NCI-H510A treated with DMSO at 0.1 percent for 48 hours (cell line): ENCODE data around the gene SPG11.
"Not testable (repeated sequence)": the region's sequence is repeated elsewhere in the genome, so short reads cannot be mapped to it uniquely, and the experiment has no call there.

Source experiments
- DNase-seq: peaks from one replicate; lab custom pipeline; 2025; lab: John Stamatoyannopoulos, UW

SPG11 gene, protein sequence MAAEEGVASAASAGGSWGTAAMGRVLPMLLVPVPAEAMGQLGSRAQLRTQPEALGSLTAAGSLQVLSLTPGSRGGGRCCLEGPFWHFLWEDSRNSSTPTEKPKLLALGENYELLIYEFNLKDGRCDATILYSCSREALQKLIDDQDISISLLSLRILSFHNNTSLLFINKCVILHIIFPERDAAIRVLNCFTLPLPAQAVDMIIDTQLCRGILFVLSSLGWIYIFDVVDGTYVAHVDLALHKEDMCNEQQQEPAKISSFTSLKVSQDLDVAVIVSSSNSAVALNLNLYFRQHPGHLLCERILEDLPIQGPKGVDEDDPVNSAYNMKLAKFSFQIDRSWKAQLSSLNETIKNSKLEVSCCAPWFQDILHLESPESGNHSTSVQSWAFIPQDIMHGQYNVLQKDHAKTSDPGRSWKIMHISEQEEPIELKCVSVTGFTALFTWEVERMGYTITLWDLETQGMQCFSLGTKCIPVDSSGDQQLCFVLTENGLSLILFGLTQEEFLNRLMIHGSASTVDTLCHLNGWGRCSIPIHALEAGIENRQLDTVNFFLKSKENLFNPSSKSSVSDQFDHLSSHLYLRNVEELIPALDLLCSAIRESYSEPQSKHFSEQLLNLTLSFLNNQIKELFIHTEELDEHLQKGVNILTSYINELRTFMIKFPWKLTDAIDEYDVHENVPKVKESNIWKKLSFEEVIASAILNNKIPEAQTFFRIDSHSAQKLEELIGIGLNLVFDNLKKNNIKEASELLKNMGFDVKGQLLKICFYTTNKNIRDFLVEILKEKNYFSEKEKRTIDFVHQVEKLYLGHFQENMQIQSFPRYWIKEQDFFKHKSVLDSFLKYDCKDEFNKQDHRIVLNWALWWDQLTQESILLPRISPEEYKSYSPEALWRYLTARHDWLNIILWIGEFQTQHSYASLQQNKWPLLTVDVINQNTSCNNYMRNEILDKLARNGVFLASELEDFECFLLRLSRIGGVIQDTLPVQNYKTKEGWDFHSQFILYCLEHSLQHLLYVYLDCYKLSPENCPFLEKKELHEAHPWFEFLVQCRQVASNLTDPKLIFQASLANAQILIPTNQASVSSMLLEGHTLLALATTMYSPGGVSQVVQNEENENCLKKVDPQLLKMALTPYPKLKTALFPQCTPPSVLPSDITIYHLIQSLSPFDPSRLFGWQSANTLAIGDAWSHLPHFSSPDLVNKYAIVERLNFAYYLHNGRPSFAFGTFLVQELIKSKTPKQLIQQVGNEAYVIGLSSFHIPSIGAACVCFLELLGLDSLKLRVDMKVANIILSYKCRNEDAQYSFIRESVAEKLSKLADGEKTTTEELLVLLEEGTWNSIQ (N-terminal part only)

DNA sequence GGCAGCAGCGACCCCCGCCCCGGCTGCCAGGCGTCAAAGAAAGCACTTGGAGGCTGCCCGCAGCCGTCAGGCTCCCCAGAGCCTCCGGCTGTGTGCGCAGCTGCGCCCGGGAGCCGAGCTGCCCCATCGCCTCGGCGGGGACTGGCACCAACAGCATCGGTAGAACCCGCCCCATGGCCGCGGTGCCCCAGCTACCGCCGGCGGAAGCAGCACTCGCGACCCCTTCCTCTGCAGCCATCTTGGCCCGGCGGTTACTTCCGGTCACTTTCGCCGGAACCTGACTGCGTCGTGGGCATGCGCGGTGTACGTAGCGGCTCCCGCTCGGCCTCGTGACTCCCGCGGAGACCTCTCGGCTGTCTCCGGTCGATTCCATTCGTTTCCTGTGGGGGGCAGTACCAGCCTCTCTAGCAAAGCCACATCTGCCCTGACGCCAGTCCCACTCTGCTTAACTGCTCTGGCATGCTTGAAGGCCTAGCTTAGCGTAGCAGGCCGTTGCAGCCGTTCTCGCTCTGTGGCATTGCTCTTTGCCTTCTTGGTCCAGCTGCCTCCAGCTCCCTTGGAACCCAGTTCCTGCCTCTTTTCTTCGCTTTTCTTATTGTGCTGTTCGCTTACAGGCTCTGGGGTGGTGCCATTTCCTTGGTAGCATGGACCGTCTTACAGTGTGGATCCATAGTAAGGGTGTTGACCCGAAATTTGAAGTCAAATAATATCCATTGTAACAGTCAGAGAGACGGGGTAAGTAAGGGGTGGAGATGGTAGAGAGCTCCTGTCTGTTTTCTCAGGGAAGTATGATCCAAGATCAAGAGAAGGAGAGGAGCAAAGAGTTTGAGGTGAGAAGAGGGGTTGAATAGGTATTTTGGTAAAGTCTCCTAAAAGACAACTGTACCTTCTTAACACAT is at the start of gene SPG11:
TSS of gene SPG11 (minus strand) at position 253 of the 899 bp plus-strand sequence. CDS start at position 238, 15 bp downstream.
- peak; percentile 89 for DNase-seq

DNA sequence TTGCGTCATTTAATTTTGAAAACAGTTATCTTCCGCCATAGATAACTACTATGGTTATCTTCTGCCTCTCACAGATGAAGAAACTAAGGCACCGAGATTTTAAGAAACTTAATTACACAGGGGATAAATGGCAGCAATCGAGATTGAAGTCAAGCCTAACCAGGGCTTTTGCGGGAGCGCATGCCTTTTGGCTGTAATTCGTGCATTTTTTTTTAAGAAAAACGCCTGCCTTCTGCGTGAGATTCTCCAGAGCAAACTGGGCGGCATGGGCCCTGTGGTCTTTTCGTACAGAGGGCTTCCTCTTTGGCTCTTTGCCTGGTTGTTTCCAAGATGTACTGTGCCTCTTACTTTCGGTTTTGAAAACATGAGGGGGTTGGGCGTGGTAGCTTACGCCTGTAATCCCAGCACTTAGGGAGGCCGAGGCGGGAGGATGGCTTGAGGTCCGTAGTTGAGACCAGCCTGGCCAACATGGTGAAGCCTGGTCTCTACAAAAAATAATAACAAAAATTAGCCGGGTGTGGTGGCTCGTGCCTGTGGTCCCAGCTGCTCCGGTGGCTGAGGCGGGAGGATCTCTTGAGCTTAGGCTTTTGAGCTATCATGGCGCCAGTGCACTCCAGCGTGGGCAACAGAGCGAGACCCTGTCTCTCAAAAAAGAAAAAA is 49.0 kb upstream of the SPG11 start:
- peak; percentile 26 for DNase-seq

DNA sequence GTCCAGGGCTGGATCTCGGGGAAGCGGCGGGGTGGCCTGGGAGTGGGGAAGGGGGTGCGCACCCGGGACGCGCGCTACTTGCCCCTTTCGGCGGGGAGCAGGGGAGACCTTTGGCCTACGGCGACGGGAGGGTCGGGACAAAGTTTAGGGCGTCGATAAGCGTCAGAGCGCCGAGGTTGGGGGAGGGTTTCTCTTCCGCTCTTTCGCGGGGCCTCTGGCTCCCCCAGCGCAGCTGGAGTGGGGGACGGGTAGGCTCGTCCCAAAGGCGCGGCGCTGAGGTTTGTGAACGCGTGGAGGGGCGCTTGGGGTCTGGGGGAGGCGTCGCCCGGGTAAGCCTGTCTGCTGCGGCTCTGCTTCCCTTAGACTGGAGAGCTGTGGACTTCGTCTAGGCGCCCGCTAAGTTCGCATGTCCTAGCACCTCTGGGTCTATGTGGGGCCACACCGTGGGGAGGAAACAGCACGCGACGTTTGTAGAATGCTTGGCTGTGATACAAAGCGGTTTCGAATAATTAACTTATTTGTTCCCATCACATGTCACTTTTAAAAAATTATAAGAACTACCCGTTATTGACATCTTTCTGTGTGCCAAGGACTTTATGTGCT is 48.4 kb upstream of the SPG11 start:
- DNase-seq, result no peak

DNA sequence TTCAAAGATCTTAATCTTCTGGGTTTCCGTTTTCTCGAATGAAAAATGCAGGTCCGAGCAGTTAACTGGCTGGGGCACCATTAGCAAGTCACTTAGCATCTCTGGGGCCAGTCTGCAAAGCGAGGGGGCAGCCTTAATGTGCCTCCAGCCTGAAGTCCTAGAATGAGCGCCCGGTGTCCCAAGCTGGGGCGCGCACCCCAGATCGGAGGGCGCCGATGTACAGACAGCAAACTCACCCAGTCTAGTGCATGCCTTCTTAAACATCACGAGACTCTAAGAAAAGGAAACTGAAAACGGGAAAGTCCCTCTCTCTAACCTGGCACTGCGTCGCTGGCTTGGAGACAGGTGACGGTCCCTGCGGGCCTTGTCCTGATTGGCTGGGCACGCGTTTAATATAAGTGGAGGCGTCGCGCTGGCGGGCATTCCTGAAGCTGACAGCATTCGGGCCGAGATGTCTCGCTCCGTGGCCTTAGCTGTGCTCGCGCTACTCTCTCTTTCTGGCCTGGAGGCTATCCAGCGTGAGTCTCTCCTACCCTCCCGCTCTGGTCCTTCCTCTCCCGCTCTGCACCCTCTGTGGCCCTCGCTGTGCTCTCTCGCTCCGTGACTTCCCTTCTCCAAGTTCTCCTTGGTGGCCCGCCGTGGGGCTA is 47.8 kb upstream of the SPG11 start, which contains the start of the genes B2M and PATL2:
TSS of gene B2M (plus strand) at position 422 of the 647 bp plus-strand sequence. CDS start at position 452, 30 bp downstream.
TSS of gene PATL2 (minus strand) at position 228 of the 647 bp plus-strand sequence. CDS start 34,833 bp downstream, outside the sequence.
- peak; percentile 88 for DNase-seq

DNA sequence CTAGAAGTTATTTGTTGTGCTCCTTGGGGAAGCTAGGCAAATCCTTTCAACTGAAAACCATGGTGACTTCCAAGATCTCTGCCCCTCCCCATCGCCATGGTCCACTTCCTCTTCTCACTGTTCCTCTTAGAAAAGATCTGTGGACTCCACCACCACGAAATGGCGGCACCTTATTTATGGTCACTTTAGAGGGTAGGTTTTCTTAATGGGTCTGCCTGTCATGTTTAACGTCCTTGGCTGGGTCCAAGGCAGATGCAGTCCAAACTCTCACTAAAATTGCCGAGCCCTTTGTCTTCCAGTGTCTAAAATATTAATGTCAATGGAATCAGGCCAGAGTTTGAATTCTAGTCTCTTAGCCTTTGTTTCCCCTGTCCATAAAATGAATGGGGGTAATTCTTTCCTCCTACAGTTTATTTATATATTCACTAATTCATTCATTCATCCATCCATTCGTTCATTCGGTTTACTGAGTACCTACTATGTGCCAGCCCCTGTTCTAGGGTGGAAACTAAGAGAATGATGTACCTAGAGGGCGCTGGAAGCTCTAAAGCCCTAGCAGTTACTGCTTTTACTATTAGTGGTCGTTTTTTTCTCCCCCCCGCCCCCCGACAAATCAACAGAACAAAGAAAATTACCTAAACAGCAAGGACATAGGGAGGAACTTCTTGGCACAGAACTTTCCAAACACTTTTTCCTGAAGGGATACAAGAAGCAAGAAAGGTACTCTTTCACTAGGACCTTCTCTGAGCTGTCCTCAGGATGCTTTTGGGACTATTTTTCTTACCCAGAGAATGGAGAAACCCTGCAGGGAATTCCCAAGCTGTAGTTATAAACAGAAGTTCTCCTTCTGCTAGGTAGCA is 47.0 kb upstream of the SPG11 start:
- no peak for DNase-seq

DNA sequence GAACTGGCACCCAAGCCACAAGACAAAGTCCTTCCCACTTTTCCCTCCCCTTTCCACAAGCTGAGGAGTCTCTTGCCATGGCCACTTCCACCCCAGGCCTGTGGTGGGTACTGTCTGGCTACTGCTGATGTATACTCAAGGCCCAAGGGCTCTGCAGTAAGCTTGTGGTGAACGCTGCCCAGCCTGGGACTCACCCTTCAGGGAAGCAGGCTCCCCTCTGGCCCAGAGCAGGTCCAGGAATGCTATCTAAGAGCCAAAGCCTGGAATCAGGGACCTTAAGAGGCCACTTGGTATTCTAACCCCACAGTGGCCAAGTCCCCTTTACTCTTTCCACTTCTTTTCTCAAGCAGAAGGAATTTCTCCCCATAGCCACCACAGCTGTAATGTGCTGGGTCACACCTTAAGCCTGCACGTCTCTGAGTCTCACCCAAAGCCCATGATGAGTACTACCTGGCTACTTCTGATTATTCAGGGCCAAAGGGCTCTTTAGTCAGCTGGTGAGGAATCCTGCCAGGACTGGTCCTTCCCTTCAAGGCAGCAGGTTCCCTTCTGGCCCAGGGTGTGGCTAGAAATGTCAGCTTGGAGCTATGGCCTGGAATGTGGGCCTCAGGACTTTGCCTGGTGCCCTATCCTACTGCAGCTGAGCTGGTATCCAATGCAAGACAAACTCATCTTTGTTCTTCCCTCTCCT is 43.6 kb upstream of the SPG11 start:
- no peak for DNase-seq

DNA sequence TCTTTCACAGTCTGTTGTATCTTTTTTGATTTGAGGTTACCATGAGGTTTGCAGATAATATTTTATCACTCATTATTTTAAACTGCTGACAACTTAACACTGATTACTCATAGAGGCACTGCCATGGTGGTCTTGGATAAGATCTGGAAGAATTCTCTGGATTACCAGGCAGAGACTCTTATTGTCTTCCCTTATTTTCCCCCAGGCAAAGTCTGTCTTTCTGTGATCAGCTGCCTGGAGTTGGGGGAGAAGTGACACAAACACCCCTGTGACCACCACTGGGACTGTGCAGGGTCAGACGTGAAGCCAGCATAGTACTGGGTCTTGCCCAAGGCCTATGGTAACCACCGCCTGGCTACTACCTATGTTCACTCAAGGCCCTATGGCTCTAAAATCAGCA is 42.9 kb upstream of the SPG11 start:
- DNase-seq, result no peak

DNA sequence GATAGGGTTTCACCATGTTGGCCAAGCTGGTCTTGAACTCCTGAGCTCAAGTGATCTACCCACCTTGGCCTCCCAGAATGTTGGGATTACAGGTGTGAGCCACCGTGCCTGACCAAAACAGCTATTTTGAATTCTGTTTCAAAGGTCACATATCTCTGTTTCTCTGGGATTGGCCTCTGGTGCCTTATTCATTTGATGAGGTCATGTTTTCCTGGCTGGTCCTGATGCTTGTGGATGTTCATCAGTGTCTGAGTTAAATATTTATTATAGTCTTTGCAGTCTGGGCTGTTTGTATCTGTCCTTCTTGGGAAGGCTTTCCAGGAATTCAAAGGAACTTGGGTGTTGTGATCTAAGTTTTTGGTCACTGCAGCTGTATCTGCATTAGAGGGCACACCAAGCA is 42.5 kb upstream of the SPG11 start:
- DNase-seq, result no peak

DNA sequence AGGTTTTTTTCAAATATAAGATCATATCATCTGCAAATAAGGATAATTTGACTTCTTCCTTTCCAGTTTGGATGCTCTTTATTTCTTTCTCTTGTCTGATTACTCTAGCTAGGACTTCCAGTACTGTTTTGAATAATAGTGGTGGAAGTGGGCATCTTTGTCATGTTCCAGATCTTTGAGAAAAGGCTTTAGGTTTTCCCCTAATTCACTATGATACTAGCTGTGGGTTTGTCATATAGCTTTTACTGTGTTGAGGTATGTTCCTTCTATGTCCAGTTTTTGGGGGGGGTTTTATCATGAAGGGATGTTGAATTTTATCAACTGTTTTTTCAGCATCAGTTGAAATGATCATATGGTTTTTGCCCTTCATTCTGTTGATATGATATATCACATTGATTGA is 37.2 kb upstream of the SPG11 start:
- not testable (repeated sequence) for DNase-seq

DNA sequence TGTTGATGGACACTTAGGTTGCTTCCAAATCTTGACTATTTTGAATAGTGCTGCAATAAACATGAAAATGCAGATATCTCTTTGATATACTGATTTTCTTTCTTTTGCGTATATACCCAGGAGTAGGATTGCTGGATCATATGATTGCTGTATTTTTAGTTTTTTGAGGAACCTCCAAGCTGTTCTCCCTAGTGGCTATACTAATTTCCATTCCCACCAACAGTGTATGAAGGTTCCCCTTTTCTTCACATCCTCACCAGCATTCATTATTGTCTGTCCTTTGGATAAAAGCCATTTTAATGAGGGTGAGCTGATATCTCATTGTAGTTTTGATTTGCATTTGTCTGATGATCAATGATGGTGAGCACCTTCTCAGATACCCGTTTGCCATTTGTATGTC is 35.2 kb upstream of the SPG11 start:
- DNase-seq, result no peak

DNA sequence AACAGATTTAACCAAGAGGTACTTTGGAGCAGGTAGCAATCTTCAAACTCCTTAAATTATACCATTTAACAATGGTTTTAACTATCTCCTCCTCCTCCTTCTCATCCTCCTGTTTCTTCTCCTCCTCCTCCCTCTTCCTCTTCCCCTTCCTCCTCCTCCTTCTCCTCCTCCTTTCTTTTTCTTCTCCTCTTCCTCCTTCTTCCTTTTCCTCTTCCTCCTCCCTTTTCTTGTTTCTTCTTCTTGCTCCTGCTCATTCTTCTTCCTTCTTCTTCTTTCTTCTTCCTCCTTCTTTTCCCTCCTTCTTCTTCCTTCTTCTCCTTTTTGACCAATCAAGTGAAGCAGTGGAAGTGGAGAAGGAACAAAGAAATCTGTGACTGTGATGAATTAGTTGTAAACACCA is 33.6 kb upstream of the SPG11 start:
- DNase-seq, result no peak

DNA sequence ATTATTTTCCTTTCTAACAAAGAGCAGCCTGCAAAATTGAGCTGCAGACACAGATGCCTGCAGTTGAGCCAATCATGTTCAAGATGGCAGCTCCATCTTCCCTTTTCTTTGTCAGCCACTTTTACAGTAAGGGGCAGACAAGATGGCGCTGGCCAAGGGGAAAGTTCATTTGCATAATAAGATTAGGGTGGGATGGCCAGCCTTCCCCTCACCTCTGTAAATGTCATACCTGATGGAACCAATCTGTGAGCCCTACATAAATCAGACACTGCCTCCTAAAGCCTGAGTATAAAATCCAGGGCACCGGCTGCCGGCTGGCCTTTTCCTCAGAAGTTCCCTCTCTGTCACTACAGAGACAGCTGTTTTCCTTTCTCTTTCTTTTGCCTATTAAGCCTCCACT is 31.8 kb upstream of the SPG11 start:
- no peak for DNase-seq

DNA sequence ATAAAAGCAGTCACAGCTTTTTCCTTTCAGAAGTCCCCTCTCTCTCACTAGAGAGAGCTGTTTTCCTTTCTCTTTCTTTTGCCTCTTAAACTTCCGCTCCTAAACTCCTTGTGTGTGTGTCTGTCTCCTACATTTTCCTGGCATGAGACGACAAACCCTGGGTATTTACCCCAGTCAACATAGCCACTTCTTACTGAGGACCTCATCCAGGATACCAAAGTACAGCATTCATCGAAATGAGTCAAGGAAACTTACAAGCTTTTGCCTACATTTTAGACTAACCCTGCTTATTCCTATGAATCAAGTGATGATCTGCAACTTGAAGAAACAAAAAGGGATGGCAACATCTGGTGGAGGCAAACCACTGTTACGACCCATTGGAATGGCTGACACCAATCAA is 31.0 kb upstream of the SPG11 start:
- DNase-seq, result no peak

DNA sequence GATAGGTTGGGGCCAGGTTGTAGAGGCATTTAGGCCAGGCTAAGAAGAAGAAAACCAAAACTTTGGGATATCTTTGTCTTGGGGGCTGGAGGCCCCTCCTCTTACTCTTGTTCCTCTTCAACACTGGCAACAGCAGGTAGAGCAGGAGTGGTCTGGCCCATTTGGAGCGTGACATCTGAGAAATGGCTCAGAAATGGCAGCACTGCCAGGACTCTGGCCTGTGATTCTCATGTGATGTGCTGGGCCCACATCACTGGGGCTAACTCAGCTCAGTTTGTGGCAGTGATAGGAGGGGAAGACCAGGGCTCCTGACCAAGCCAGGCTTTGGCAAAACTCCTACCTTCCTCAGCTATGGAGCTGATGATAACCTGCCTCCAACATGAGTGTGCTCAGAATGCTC is 29.2 kb upstream of the SPG11 start:
- DNase-seq, result no peak

DNA sequence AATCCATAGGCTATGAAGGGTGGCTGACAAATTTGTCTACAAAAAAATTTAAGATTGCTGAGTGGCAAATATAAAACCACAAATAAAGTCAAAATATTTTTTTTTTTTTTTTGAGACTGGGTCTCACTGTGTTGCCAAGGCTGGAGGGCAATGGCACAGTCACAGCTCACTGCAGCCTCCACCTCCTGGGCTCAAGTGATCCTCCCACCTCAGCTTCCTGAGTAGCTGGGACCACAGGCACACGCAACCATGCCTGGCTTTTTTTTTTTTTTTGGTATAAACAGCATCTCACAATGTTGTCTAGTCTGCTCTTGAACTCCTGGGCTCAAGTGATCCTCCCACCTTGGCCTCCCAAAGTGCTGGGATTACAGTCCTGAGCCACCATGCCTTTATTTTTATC is 26.8 kb upstream of the SPG11 start:
- not testable (repeated sequence) for DNase-seq

DNA sequence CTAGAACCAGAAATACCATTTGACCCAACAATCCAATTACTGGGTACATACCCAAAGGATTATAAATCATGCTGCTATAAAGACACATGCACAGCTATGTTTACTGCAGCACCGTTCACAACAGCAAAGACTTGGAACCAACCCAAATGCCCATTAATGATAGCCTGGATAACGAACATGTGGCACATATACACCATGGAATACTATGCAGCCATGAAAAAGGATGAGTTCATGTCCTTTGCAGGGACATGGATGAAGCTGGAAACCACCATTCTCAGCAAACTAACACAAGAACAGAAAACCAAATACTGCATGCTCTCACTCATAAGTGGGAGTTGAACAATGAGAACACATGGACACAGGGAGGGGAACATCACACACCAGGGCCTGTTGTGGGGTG is 25.9 kb upstream of the SPG11 start:
- DNase-seq, result not testable (repeated sequence)

DNA sequence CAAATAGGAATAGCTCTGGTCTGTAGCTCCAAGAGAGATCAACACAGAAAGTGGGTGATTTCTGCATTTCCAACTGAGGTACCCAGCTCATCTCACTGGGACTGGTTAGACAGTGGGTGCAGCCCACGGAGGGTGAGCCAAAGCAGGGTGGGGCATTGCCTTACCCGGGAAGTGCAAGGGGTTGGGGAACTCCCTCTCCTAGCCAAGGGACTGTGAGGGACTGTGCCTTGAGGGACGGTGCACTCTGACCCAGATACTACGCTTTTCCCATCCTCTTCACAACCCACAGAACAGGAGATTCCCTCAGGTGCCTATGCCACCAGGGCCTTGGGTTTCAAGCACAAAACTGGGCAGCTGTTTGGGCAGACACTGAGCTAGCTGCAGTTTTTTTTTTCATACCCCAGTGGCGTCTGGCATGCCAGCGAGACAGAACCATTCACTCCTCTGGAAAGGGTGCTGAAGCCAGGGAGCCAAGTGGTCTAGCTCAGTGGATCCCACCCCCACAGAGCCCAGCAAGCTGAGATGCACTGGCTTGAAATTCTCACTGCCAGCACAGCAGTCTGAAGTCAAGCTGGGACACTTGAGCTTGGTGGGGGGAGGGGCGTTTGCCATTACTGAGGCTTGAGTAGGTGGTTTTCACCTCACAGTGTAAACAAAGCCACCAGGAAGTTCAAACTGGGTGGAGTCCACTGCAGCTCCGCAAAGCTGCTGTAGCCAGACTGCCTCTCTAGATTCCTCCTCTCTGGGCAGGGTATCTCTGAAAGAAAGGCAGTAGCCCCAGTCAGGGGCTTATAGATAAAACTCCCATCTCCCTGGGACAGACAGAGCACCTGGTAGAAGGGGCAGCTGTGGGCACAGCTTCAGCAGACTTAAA is 19.6 kb upstream of the SPG11 start:
- peak; percentile 63 for DNase-seq
